Body of pancreas (tissue), 4 donors: ENCODE measurements around the gene ABLIM3.

Experiments
- CTCF ChIP-seq, 7 experiments: fragments of 450-650 bp in 4 of 7; fragments of 200-600 bp in 3 of 7; sonication (generic) in 3 of 7; IDR thresholded peaks; one replicate each; pipeline ENCODE4 v1.5.1; 2016 to 2019; ENCODE audit warnings: antibody characterized with exemption in 7 of 7
- POLR2A ChIP-seq, 3 donors: fragments of 450-650 bp; IDR thresholded peaks; one replicate each; pipeline ENCODE4 v1.6.1; 2016; ENCODE audit warnings: antibody characterized with exemption in 3 of 3, mild to moderate bottlenecking in 2 of 3

DNA sequence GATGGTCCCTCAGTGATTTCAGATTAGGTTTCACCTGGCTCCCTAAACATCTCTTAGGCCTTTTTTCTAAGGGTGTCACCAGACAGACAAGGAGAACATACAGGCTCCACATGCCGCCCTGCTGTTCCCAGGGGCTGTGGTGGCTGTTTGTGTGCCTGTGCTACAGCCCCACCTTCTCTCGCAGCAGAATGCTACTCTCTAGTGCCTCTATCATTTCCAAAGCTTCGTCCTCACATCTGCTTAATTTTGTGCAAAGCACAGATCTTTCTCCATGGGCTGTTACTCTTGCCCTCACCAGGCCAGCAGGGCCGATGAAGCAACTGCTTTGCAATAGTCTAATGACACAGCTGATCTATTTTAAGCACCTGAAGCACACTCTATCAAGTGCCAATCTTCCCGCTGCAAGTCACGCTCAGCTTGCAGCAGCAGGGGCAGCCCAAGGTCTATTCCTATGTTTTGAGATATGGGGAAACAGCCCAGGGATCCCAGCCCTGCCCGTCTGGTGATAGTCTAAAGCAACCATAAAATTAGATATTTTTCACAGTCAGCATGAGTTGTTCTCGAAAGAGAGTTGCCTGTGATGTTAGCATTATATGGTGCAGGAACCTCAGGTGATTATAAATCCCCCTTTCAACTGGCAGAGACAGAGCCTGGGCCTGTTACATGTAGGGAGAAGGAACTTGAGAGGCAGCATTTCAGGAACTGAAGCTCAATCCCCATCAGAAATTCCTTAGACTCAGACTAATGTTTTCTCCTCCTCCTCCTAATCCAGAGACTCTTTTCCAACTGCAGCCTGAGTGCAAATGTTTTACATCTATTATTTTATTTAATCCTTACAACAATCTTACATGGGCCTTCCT is 12.7 kb downstream of the ABLIM3 start:
- TF ChIP-seq POLR2A (IDR thresholded peaks at IDR 0.05) (no peak), CTCF (IDR thresholded peaks at IDR 0.05) (no peak)
